MV-4-11 (cell line): ENCODE measurements around the gene IFIT2.
A peak's percentile ranks its signal among the peaks of the same experiment; 100 is the strongest.

ENCODE experiments used
- DNase-seq: peaks from one replicate; lab custom pipeline; 2025; lab: John Stamatoyannopoulos, UW

The IFIT2 gene

DNA sequence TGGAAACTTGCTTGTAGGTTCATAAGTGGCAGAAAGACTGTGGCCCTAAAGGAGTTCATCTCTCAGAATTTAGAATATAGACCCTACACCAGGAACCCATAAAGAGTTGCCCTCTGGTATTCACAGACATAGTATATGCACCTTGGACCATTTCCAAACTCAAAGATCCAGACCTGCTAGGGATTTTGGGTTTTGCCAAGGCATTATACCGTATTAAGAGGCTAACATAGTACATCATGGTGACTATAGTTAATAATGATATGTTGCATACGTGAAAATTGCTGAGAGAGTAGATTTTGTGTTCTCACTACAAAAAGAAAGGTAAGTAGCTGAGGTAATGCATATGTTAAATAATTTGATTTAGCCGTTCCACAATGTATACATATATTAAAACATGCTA is 39.8 kb downstream of the IFIT2 start:
- no peak for DNase-seq

DNA sequence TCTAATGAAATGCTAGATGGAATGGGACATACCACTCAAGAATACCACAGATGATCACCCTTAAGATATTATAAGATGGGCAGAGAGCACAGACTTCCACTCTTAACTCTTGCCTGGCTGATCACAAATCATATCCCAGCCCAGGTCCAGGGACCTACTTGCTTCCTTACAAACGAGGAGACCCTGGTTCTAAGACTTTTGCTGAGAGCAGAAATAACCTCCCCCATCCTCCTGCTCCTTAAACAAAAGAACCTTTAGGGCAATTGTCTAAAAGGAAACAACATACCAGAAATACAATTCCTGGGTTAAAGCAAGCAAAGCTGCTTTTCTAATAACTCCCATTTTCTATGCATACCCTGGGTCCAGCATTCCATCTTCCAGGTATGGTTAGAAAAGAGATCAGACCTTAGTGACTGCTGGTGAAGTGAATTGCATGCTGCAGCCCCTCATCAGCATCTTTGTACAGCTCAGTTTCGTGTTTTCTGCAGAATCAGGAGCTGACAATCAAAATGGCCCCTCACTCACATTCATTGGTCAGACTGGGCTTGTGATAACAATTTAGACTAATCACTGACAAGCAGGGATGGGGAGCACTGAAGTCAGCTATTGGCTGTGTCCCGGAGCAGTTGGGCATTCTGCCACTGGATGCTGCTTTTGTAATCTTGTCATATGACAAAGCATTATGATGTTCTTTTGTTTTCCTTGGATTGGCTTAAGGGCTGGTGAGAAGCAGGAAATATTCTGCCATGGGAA is 40.5 kb downstream of the IFIT2 start:
- no peak for DNase-seq

DNA sequence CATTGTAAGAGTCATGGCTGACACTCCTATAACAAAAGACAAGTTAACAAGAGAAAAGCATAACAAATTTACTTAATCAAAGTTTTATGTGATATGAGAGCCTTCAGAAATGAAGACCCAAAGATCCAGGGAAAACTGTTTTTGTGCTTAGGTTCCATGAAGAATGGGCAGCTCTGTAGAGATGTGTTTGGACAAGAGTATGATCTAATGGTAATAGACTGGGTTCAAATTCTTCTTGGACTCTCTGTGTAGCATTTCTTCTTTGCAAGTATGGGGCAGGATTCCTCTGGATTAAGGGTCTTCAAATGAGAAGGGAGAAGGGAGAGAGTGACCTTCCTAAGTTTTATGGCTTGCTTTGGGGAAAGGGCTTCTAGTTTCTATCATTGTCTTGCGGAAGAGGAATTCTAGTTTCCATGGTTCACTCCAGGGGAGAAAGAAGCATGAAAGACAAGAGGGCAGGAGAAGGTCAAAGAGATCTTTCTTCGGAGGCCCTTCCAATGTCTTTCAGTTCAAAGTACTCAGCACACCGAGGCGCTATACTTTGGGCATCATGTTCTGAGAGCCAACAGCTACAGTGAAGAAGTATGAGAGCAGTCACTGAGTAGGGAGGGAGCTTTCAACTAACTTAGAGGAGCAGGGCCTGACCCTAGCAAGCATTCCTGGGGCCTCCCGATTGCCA is 41.4 kb downstream of the IFIT2 start:
- DNase-seq: no peak

DNA sequence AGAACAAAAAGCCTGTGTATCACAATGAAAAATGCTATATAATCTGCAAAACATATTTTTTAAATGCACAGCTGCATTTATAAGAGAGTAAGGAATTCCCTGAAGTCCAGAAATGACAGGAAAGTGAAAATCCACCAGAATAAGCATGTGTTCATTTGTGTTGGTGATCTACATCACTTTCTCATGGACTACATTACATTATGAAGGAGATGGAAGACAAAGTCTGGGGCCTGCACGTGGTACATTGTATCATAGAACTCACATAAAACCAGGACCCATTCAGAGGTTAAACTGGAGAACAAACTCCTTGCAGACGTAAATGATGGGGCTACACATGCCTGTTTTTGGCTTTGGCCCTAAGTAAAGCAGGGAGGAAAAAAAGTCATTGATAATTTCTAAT is 42.3 kb downstream of the IFIT2 start:
- DNase-seq: no peak

DNA sequence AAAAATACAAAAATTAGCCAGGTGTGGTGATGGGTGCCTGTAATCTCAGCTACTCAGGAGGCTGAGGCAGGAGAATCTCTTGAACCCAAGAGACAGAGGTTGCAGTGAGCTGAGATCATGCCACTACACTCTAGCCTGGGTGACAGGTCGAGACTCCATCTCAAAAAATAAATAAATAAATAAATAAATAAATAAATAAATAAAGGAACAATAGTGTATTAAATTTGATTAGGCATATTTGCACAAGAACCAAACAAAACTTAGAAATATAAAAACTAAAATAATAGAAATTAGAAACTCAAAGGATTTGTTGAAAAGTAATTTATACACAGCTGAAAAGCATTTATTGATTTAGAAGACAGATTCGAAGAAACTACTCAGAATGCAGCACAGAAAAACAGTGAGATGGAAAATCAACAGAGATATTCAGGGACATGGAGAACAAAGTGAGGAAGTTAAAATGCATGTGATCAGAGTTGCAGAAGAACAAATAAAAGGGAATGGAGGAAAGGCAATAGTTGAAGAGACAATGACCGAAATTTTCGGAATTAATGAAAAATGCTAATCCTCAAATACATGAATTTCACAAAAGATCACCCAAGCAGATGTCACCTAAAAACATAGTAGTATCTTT is 43.6 kb downstream of the IFIT2 start:
- DNase-seq: no peak

DNA sequence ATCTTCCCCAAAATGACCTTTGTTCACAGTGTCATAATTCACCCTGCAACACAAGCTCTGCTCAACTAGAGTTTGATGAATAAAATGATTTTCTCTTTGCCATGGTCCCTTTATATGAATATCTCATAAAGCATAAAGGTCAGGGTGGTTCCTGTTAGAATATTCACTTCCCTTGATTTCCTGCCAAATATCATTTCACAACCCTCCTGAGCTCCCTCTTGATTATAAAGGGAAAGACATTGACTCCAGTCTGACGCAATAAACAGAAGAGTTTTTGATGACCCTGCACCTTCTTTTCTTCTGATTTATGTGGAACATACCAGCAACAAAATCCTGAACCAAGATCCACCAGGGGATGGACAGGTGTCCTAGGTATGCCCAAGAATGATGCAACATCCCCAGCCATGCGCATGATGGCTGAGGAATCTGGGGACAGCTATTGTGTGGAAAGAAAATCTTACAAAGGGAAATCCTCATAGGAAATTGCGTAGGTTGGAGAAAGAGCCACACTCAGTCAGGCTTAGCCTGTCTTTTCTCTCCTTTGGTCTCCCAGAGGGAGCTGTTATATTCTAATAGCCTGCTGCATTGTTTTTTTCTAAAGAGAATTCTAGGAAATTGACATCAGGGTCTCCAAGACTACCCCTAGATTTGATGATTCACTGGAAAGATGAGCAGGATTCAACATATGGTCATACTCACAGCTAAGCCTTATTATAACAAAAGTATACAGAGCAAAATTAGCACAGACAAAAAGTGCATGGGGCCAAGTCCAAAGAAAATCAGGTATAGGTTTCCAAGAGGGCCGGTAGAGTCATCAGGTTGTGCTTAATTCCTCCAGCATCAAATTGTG is 44.8 kb downstream of the IFIT2 start:
- DNase-seq: peak; percentile 52

DNA sequence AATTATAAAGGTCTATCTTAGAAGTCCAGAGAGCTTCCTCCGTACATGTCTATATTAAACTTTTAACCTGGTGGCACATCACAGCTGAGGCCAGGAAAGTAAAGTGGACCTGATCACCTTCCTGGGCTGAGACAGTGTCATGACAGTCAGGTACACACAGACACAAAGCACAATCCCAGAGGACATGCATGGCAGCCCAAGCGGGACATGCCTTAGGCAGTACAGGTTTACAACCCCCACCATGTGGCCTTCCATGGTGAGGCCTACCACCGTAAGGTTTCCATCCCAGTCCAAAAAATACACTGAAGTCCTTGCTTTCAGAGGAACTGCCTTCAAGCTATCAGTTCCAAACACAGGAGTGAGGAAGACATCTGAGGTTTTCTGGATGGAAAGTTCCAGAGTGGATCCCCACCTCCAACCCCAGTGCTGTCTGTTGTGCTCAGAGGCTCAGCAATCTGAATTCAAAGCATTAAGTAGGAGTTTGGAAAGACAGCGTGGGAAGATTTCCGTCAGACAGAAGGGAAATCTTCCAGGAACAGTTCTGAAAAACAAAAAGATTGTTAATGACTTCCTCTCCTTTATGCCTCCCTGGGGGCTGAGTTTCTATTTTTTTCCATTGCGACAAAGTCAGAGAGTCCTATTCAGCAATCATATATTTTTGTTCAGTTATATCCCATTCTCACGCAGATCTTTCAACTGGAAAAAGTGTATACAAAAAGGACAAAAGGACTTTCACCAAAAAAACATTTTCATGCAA is 46.0 kb downstream of the IFIT2 start:
- DNase-seq: no peak

DNA sequence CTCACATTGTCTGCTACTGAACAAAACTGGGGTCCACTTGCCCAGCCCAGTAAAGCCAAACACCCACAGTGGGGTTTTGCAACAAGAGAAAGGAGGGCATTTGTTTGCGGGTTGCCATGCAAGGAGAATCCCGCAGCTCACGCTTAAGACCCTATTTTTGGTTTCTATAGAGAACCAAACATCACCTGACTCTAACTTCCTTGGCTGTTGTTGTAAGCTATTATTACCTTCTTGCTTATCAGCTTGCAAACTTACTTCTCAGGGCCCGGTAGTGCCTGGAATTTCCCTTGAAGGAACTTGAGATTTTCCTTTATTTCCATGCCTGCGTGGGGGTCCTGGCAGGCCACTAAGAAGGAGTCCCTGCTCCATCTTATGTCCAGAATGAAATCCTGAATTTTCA is 46.6 kb downstream of the IFIT2 start:
- DNase-seq: peak; percentile 20

DNA sequence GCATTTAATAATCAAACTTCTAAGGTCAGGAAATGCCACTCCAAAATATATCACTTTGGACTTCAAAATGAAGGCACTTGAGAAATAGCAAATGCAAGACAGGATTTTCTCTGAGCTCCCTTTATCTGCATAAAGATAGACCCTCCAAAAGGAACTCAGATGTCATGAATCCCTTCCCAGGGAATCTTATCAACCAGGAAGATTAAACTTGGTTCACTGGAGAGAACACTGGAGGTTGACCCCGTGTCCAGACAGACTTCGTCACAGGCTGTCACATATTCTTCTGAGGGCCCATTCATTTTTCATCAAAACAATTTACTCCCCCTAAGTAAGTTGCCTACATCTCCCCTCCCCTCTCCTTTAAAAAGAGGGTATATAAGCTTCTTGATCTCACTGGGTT is 47.1 kb downstream of the IFIT2 start:
- no peak for DNase-seq

DNA sequence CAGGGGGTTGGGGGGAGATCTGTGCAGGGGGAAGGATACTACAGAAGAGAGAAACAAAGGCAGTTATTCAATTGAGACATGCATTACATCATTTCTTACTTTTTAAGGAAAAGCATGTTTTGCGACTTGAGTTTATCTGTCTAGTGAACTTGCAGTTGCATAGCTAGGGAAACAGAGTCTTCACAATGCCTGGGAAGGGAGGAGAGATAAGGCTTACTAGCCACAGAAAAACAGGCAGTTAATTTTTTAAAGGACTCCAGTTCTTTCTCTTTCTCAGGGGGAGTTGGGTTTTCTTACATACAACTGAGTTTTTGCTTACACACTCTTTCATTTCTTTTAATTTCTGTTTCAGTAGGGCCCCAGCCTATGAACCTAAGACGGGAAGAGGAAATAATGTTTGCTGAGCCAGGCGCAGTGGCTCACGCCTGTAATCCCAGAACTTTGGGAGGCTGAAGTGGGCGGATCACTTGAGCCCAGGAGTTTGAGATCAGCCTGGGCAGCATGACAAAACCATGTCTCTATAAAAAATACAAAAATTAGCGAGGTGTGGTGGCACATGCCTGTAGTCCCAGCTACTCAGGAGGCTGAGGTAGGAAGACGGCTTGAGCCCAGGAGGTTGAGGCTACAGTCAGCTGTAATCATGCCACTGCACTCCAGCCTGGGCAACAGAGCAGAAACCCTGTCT is 48.9 kb downstream of the IFIT2 start:
- DNase-seq: peak; percentile 20

DNA sequence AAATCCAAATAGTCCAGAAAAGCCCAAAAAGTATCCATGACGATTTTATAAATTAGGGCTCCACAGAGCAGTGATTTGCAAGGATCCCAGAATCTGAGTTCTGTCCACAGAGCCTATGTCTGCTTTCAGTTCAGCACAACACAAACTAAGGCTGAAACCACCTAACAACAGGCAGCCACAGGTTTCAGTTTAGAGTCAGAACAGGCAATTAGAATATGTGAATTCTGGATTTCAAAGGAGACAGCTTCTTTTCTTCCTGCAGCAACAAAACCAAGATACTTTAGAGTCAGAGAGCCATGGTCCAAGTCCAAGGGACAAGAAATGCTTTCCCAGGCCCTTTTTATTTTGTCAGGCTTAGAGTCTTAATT is 49.5 kb downstream of the IFIT2 start:
- no peak for DNase-seq

DNA sequence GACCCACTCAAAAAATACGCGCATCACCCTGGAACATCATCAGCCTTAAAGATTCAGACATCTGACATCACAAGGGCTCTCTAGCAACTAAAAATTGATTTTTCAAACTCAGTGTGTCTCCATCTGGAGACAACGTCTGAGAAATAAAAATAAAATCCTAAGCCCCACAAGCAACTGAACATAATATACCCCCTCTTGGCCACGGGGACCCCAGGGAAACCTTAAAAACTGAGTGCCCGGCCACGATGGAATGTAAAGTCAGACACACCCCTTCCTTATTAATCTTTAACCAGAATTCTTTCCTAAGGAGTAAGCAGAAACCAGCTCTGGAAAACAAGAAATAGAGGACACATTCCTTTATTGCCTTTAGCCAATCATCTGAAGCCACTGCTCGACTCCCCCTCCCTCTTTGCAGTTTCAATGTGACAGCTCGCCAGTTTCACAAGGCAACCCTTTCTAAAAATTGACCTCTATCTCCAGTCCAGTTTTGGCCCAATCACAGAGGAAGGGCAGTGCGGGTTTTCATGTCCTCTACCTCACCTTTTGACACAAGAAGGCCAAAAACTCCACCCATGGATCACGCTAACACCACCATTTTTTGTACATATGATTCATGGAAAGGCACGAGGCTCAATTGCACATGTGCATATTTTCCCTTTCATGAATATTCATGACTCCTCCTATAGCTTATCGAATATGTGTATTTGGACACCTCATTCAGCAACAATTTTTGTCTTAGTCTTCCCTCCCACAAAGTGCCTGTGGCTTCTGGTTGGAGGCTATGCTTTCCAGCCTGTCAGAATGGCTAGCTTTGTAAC is 50.1 kb downstream of the IFIT2 start:
- DNase-seq: no peak

DNA sequence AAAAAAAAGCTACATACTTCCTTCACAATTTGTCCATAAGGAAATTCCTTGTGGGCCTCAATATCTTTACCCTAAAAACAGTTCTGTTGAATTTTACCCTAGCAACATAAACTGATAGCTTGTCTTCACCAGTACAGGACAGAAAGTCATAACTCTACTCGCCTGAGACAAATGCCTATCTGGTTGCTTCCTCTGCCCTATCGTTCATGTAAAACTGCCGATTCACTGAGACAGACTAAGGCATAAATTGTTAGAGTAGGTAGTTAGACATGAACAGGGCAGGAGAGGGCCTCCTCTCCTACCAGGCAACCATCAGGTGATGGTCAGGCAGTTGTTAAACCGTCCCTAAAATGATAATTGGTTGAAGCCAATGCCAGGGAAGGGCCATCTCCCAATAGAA is 51.0 kb downstream of the IFIT2 start:
- DNase-seq: no peak

DNA sequence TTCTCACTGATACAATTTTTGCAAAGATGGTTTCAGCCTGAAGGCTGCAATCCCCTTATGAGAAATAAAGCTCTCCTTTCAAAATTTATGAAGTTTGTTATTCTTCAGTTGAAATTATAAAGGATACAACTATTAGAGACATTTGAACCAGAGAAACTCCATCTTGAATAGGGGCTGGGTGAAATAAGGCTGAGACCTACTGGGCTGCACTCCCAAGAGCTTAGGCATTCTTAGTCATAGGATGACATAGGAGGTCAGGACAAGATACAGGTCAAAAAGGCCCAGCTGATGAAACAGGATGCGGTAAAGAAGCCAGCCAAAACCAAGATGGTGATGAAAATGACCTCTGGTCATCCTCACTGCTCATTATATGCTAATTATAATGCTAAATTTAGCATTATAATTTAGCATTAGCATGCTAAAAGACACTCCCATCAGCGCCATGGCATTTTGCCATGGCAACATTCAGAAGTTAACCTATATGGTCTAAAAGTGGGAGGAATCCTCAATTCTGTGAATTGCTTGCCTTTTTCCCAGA is 53.6 kb downstream of the IFIT2 start:
- DNase-seq: peak; percentile 62

DNA sequence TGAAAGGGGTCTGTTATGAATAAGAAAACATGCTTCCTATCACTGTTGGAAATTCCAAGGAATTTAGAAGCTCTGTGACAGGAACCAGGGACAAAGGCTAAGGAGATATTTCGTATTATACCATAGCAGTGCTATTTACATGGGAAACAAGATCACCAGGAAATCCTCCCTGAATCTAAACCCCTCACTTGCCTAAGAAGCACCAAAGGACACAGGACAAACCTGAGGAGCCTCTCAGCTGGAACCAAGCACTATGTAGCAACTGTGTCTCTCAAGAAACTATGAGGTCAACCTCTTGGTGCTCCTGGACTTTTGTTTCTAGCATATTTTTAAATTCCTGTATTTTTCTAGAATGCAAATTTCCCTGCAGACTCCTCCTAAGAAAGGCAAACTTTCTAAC is 55.2 kb downstream of the IFIT2 start:
- DNase-seq: no peak

DNA sequence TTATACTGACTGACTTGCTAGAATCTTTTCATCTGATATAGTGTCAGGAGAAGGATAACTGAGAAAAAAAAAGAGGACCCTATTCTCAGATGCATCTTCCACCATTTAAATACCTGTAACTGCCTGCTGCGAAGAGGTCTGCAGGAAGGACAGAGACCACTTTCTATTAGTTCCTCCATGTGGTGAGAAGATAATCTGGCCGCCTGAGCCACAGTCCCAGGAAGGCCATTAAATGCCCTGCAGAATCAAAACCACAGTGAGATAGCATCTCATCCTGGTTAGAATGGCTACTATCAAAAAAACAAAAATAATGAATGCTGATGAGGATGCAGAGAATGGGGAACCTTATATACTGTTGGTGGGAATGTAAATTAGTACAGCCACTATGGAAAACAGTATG is 56.1 kb downstream of the IFIT2 start:
- DNase-seq: no peak
